Activated B cell treated with CpG ODN at 0.5 μM for 24 hours (primary cell): Measurements from ENCODE around the gene KLK15. TPM values are rescaled to one million over a fixed set of nuclear protein-coding genes. Genes with fewer than 3 reads are reported as not detected.

ENCODE experiments used
- ATAC-seq: fragments of 200-7000 bp; cut with Tn5 transposase; one replicate; pipeline ENCODE4 v1.10.0; 2021; ENCODE audit warnings: low read depth, mild to moderate bottlenecking, moderate library complexity
- CTCF ChIA-PET: fragments of 350-600 bp; sonication (Branson Sonifier 250); formaldehyde crosslinking; loops from one replicate; lab custom pipeline; 2021; ENCODE audit warnings: antibody characterized with exemption; lab: Charles Lee
- POLR2A ChIA-PET: fragments of 350-600 bp; sonication (Branson Sonifier 250); formaldehyde crosslinking; loops from one replicate; lab custom pipeline; 2021; ENCODE audit warnings: antibody characterized with exemption; lab: Charles Lee
- DNase-seq: peaks from one replicate; pipeline ENCODE4 v3.0.0; 2022
- H3K27ac Mint-ChIP-seq: one replicate; pipeline ENCODE4 v1.8.0; 2020; ENCODE audit warnings: mixed read lengths
- H3K27me3 Mint-ChIP-seq: one replicate; pipeline ENCODE4 v1.8.0; 2021; ENCODE audit warnings: mixed read lengths
- H3K36me3 Mint-ChIP-seq: one replicate; pipeline ENCODE4 v1.8.0; 2021; ENCODE audit warnings: low read depth, mixed read lengths
- H3K4me1 Mint-ChIP-seq: one replicate; pipeline ENCODE4 v1.8.0; 2021; ENCODE audit warnings: mixed read lengths
- H3K4me3 Mint-ChIP-seq: one replicate; pipeline ENCODE4 v1.8.0; 2020; ENCODE audit warnings: mild to moderate bottlenecking, mixed read lengths
- H3K9me3 Mint-ChIP-seq: one replicate; pipeline ENCODE4 v1.8.0; 2020; ENCODE audit warnings: mixed read lengths
- intact Hi-C: fragments of 100-400 bp; cut with micrococcal nuclease; formaldehyde crosslinking; loops from one replicate; pipeline ENCODE4 v1.15.1; 2024
- total RNA-seq: library from RNA; stranded (reverse); gene quantifications from 2 replicates; pipeline ENCODE4 v1.2.3, GENCODE V29; 2022
- TF ChIP-seq, protein P1 (sequence below): fragments of 200-600 bp; IDR thresholded peaks from one replicate; pipeline ENCODE4 v1.8.0; 2022; ENCODE audit warnings: antibody characterized with exemption, mild to moderate bottlenecking

KLK15 gene, protein sequence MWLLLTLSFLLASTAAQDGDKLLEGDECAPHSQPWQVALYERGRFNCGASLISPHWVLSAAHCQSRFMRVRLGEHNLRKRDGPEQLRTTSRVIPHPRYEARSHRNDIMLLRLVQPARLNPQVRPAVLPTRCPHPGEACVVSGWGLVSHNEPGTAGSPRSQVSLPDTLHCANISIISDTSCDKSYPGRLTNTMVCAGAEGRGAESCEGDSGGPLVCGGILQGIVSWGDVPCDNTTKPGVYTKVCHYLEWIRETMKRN
- not detected in 2 replicates for total RNA-seq

DNA sequence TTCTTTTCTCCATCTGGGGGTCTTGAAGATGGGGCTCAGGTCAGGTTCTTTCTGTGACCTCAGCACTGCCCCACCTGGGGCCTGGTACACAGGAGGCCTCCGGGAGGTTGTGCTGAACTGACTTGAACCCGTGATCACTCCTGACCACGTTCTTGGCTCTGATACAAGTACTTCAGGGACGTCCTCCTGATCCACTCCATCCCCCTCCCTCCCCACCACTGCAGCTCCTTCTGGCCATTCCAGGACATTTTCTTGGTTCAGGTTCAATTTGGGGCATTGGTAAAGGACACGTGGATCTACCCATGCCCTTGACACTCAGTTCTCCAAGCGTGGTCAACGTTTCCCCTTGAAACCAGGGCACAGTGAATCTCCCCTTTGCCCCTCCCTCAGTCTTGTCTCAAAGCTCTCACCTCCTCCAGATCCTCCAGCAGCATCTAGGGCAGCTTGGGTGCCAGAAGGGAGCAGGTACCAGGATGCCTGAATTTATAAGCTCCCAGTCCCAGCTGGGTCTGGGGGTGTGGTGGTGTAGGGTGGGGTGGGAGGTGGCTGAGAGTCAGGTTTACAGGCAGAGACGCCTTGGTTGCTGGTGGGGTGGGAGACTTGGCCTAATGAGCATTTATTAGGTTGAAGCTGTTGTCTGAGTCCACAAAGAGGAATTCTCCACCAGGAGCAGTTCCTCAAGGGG, at the start of gene KLK15:
TSS of gene KLK15 (minus strand) at position 458 of the 685 bp plus-strand sequence. CDS start 2,082 bp downstream, outside the sequence.
- POLR2A ChIA-PET, result no interaction called here
- Mint-ChIP-seq H3K27ac (no peak within 1 kb of the TSS), H3K4me3 (no peak within 1 kb of the TSS), H3K36me3 (no peaks in the 10 kb centered on the region), H3K4me1 (peaks cover 25% of the 10 kb centered on the region), H3K27me3 (peaks cover 36% of the 10 kb centered on the region), H3K9me3 (no peaks in the 10 kb centered on the region)
- intact Hi-C loops, result no loop called here
- ATAC-seq (no peak), DNase-seq (no peak)
- TF ChIP-seq, protein P1, sequence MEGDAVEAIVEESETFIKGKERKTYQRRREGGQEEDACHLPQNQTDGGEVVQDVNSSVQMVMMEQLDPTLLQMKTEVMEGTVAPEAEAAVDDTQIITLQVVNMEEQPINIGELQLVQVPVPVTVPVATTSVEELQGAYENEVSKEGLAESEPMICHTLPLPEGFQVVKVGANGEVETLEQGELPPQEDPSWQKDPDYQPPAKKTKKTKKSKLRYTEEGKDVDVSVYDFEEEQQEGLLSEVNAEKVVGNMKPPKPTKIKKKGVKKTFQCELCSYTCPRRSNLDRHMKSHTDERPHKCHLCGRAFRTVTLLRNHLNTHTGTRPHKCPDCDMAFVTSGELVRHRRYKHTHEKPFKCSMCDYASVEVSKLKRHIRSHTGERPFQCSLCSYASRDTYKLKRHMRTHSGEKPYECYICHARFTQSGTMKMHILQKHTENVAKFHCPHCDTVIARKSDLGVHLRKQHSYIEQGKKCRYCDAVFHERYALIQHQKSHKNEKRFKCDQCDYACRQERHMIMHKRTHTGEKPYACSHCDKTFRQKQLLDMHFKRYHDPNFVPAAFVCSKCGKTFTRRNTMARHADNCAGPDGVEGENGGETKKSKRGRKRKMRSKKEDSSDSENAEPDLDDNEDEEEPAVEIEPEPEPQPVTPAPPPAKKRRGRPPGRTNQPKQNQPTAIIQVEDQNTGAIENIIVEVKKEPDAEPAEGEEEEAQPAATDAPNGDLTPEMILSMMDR, result no peak
- CTCF ChIA-PET, result no interaction called here

DNA sequence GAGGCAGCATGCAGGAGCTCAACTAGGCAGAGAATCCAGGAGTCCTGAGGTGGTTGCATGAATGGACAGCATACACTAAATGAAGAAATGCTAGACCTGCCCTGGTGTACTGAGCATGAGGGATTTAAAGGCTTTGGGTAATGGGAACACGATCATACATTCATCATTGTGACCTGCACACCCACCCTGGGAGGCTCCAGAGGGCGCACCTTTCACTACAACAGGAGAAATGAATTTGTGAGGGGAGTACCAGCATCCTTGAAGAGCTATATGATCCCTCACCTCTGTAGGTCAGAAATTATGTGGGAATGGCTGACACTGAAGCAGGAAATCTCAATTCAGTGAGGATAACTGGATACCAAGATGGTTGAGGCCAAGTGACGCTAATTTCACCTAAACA, 48.8 kb upstream of the KLK15 start:
- ATAC-seq (no peak), DNase-seq (no peak)
- no peak overlapping the region for H3K4me3 Mint-ChIP-seq
- H3K4me1 Mint-ChIP-seq, result peaks cover 7% of the 10 kb centered on the region
- CTCF ChIA-PET, result interaction anchor here (1.3 kb wide), 1 partner anchor 40 kb away, joined by 9 read pairs; no protein-coding TSS in a partner anchor
- H3K27ac Mint-ChIP-seq, result no peak overlapping the region
- no peaks in the 10 kb centered on the region for H3K36me3 Mint-ChIP-seq
- intact Hi-C loops, result loop anchor here (1.0 kb wide), 1 partner anchor 40 kb away; no protein-coding TSS in a partner anchor
- H3K9me3 Mint-ChIP-seq, result no peaks in the 10 kb centered on the region
- H3K27me3 Mint-ChIP-seq, result peaks cover 6% of the 10 kb centered on the region
- POLR2A ChIA-PET, result no interaction called here
- TF ChIP-seq, protein P1, result no peak

DNA sequence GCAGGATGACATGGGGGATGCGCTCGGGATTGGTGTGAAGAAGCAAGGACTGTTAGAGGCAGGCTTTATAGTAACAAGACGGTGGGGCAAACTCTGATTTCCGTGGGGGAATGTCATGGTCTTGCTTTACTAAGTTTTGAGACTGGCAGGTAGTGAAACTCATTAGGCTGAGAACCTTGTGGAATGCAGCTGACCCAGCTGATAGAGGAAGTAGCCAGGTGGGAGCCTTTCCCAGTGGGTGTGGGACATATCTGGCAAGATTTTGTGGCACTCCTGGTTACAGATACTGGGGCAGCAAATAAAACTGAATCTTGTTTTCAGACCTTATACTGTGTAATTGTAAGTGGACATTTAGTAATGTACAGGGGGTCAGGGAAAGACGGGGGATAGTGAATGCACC, 46.9 kb upstream of the KLK15 start:
- H3K27me3 Mint-ChIP-seq, result peaks cover 4% of the 10 kb centered on the region
- DNase-seq (no peak), ATAC-seq (no peak)
- no peaks in the 10 kb centered on the region for H3K9me3 Mint-ChIP-seq
- H3K4me1 Mint-ChIP-seq, result peaks cover 7% of the 10 kb centered on the region
- ChIA-PET CTCF (no interaction called here), POLR2A (no interaction called here)
- intact Hi-C loops, result no loop called here
- no peak overlapping the region for H3K27ac Mint-ChIP-seq
- H3K36me3 Mint-ChIP-seq, result no peaks in the 10 kb centered on the region
- TF ChIP-seq, protein P1, result no peak
- H3K4me3 Mint-ChIP-seq, result no peak overlapping the region

DNA sequence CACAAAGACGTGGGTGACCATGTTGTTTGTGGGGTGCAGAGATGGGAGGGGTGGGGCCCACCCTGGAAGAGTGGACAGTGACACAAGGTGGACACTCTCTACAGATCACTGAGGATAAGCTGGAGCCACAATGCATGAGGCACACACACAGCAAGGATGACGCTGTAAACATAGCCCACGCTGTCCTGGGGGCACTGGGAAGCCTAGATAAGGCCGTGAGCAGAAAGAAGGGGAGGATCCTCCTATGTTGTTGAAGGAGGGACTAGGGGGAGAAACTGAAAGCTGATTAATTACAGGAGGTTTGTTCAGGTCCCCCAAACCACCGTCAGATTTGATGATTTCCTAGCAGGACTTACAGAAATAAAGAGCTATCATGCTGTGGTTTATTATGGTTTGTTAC, 45.5 kb upstream of the KLK15 start:
- Mint-ChIP-seq H3K4me3 (no peak overlapping the region), H3K27me3 (peaks cover 4% of the 10 kb centered on the region), H3K36me3 (no peaks in the 10 kb centered on the region), H3K27ac (no peak overlapping the region), H3K4me1 (peaks cover 7% of the 10 kb centered on the region), H3K9me3 (no peaks in the 10 kb centered on the region)
- ATAC-seq, result no peak
- ChIA-PET POLR2A (no interaction called here), CTCF (interaction anchor here (0.9 to 1.2 kb wide), 2 partner anchors 43 to 594 kb away, joined by 3 to 5 read pairs; no protein-coding TSS in a partner anchor)
- intact Hi-C loops, result no loop called here
- DNase-seq, result no peak
- TF ChIP-seq, protein P1, result no peak

DNA sequence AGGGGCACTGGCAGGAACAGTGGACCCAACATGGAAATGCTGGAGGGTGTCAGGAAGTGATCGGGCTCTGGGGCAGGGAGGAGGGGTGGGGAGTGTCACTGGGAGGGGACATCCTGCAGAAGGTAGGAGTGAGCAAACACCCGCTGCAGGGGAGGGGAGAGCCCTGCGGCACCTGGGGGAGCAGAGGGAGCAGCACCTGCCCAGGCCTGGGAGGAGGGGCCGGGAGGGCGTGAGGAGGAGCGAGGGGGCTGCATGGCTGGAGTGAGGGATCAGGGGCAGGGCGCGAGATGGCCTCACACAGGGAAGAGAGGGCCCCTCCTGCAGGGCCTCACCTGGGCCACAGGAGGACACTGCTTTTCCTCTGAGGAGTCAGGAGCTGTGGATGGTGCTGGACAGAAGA, 44.0 kb upstream of the KLK15 start:
- CTCF ChIA-PET, result no interaction called here

More for the DNA sequence above, 44.0 kb upstream of the KLK15 start:
- Mint-ChIP-seq H3K27ac (no peak overlapping the region), H3K27me3 (peaks cover 10% of the 10 kb centered on the region), H3K9me3 (no peaks in the 10 kb centered on the region), H3K4me1 (peaks cover 7% of the 10 kb centered on the region), H3K36me3 (no peaks in the 10 kb centered on the region), H3K4me3 (no peak overlapping the region)
- POLR2A ChIA-PET, result no interaction called here
- DNase-seq, result no peak
- intact Hi-C loops, result no loop called here
- ATAC-seq, result no peak
- TF ChIP-seq, protein P1, result no peak
